Neural crest cell (in vitro differentiated cells): ENCODE data around the gene FLAD1. TPM values are rescaled to one million over a fixed set of nuclear protein-coding genes. Genes with fewer than 3 reads are reported as not detected.
A peak's percentile ranks its signal among the peaks of the same experiment; 100 is the strongest.

Experiments used
- DNase-seq: peaks from one replicate; pipeline ENCODE4 v3.0.0; 2021; ENCODE audit warnings: low read depth, mixed read lengths, low spot score
- H3K27ac Mint-ChIP-seq: one replicate; pipeline ENCODE4 v1.8.0; 2021; ENCODE audit warnings: mild to moderate bottlenecking, mixed read lengths; ENCODE audit not compliant: unreplicated experiment
- H3K27me3 Mint-ChIP-seq: 2 replicates; pipeline ENCODE4 v1.8.0; 2021; ENCODE audit warnings: low read depth, mild to moderate bottlenecking, mixed read lengths
- H3K36me3 Mint-ChIP-seq: 2 replicates; pipeline ENCODE4 v1.8.0; 2021; ENCODE audit warnings: low read depth, mild to moderate bottlenecking, mixed read lengths
- H3K4me1 Mint-ChIP-seq: 2 replicates; pipeline ENCODE4 v1.8.0; 2021; ENCODE audit warnings: mixed read lengths
- H3K4me3 Mint-ChIP-seq: one replicate; pipeline ENCODE4 v1.8.0; 2021; ENCODE audit warnings: mild to moderate bottlenecking, mixed read lengths
- H3K9me3 Mint-ChIP-seq: 2 replicates; pipeline ENCODE4 v1.8.0; 2021; ENCODE audit warnings: mixed read lengths
- CTCF ChIP-seq: fragments of 200-600 bp; sonication (generic); conservative IDR thresholded peaks from 2 replicates; pipeline ENCODE4 v1.5.0; 2021; ENCODE audit warnings: antibody characterized with exemption, mild to moderate bottlenecking
- total RNA-seq: library from RNA; stranded (reverse); gene quantifications from 2 replicates; pipeline ENCODE4 v1.2.1, GENCODE V29; 2021

FLAD1 gene
- total RNA-seq, 1 donor from 2014 or later: 76.3 TPM

- peaks cover 53% of the 10 kb centered on the region for H3K4me1 Mint-ChIP-seq
- H3K27me3 Mint-ChIP-seq: no peaks in the 10 kb centered on the region
- no peaks in the 10 kb centered on the region for H3K9me3 Mint-ChIP-seq
- DNase-seq: no peak
- no peaks in the 10 kb centered on the region for H3K36me3 Mint-ChIP-seq
- H3K4me3 Mint-ChIP-seq: peak overlapping the region; percentile 90
- no peak for TF ChIP-seq CTCF
- peak overlapping the region; percentile 98 for H3K27ac Mint-ChIP-seq
These were observed 28.6 kb upstream of the FLAD1 start for GRCh38 chr1:154954541-154954940.

GRCh38 chr1:154955039-154955717 is 28.0 kb upstream of the FLAD1 start:
- Mint-ChIP-seq H3K27me3 (no peaks in the 10 kb centered on the region), H3K27ac (peak overlapping the region; percentile 98), H3K9me3 (no peaks in the 10 kb centered on the region), H3K4me1 (peaks cover 53% of the 10 kb centered on the region), H3K4me3 (peak overlapping the region; percentile 90), H3K36me3 (no peaks in the 10 kb centered on the region)
- TF ChIP-seq CTCF: no peak
- no peak for DNase-seq

GRCh38 chr1:154955718-154956543 is 27.2 kb upstream of the FLAD1 start, which contains the start of gene PBXIP1:
TSS of gene PBXIP1 (minus strand) at chr1:154956099. CDS start at chr1:154953721, 2,378 bp downstream.
- Mint-ChIP-seq H3K4me3 (peak within 1 kb of the TSS; percentile 90), H3K36me3 (no peaks in the 10 kb centered on the region), H3K27ac (peak within 1 kb of the TSS; percentile 98), H3K27me3 (no peaks in the 10 kb centered on the region), H3K4me1 (peaks cover 59% of the 10 kb centered on the region), H3K9me3 (no peaks in the 10 kb centered on the region)
- DNase-seq: peak; percentile 74
- TF ChIP-seq CTCF: peak; percentile 8

GRCh38 chr1:154956544-154956941 is 26.6 kb upstream of the FLAD1 start:
- peak overlapping the region; percentile 90 for H3K4me3 Mint-ChIP-seq
- H3K27ac Mint-ChIP-seq: peak overlapping the region; percentile 13
- H3K4me1 Mint-ChIP-seq: peaks cover 62% of the 10 kb centered on the region
- no peaks in the 10 kb centered on the region for H3K27me3 Mint-ChIP-seq
- no peaks in the 10 kb centered on the region for H3K36me3 Mint-ChIP-seq
- DNase-seq: no peak
- no peaks in the 10 kb centered on the region for H3K9me3 Mint-ChIP-seq
- no peak for TF ChIP-seq CTCF

GRCh38 chr1:154957091-154957657 is 26.0 kb upstream of the FLAD1 start:
- no peaks in the 10 kb centered on the region for H3K27me3 Mint-ChIP-seq
- DNase-seq: no peak
- no peak overlapping the region for H3K27ac Mint-ChIP-seq
- no peaks in the 10 kb centered on the region for H3K9me3 Mint-ChIP-seq
- TF ChIP-seq CTCF: no peak
- peak overlapping the region; percentile 90 for H3K4me3 Mint-ChIP-seq
- H3K36me3 Mint-ChIP-seq: peaks cover 1% of the 10 kb centered on the region
- H3K4me1 Mint-ChIP-seq: peaks cover 62% of the 10 kb centered on the region
